ENCODE measurements around the gene ZG16B.

ZG16B gene

GRCh38 chr16:2854700-2855309 is 24.7 kb downstream of the ZG16B start:
- POLR2A ChIA-PET, result no interaction called here
- peak; percentile 19 for TF ChIP-seq CTCF (IDR thresholded peaks at IDR 0.05; ENCODE audit: control extremely low read depth, extremely low read depth, low read depth, missing control alignments)
- peak; percentile 19 for DNase-seq (ENCODE audit: extremely low spot score)

GRCh38 chr16:2855536-2855935 is 25.4 kb downstream of the ZG16B start:
- ChIA-PET POLR2A (no interaction called here), CTCF (interaction anchor here (1.6 to 2.9 kb wide), 2 partner anchors 13 to 16 kb away, joined by 9 to 11 read pairs; no protein-coding TSS in a partner anchor)
- DNase-seq (ENCODE audit: extremely low spot score), result peak; percentile 14
- TF ChIP-seq CTCF (IDR thresholded peaks at IDR 0.05; ENCODE audit: control extremely low read depth, extremely low read depth, low read depth, missing control alignments), result no peak

More at GRCh38 chr16:2854700-2855309, 24.7 kb downstream of the ZG16B start:
- CTCF ChIA-PET, result interaction anchor here (1.2 to 2.9 kb wide), 4 partner anchors 8 to 72 kb away, joined by 5 to 11 read pairs (median 6); no protein-coding TSS in a partner anchor

- peak; percentile 22 for DNase-seq (ENCODE audit: extremely low spot score)
- TF ChIP-seq CTCF (IDR thresholded peaks at IDR 0.05; ENCODE audit: control extremely low read depth, extremely low read depth, low read depth, missing control alignments), result no peak
- CTCF ChIA-PET, result interaction anchor here (0.7 to 1.6 kb wide), 2 partner anchors 12 to 18 kb away, joined by 4 to 9 read pairs; no protein-coding TSS in a partner anchor
- POLR2A ChIA-PET, result no interaction called here
These were observed 26.1 kb downstream of the ZG16B start for GRCh38 chr16:2856061-2856670.

- POLR2A ChIA-PET, result no interaction called here
- CTCF ChIA-PET, result interaction anchor here (0.7 to 1.6 kb wide), 2 partner anchors 11 to 18 kb away, joined by 4 to 9 read pairs; no protein-coding TSS in a partner anchor
- DNase-seq (ENCODE audit: extremely low spot score), result no peak
These were observed 26.8 kb downstream of the ZG16B start for GRCh38 chr16:2856686-2857450.

GRCh38 chr16:2857451-2858244 is 27.5 kb downstream of the ZG16B start, which contains the start of gene PRSS22:
Gene PRSS22, minus strand, starts transcription at chr16:2858170. Its CDS starts 66 bp downstream, at chr16:2858104.
- ChIA-PET POLR2A (no interaction called here), CTCF (interaction anchor here (1.2 kb wide), 1 partner anchor 9 kb away, joined by 3 read pairs; no protein-coding TSS in a partner anchor)
- no peak for TF ChIP-seq CTCF (IDR thresholded peaks at IDR 0.05; ENCODE audit: control extremely low read depth, extremely low read depth, low read depth, missing control alignments)
- DNase-seq (ENCODE audit: extremely low spot score), result peak; percentile 12

More at GRCh38 chr16:2856686-2857450, 26.8 kb downstream of the ZG16B start:
- TF ChIP-seq CTCF (IDR thresholded peaks at IDR 0.05; ENCODE audit: control extremely low read depth, extremely low read depth, low read depth, missing control alignments), result no peak

Measured in GM10248 (cell line).